AG09319 (cell line): ENCODE data around the gene ATRAID.

Source experiments
- DNase-seq: peaks from one replicate; pipeline ENCODE4 v3.0.0-alpha.2; 2010; ENCODE audit warnings: low read depth; ENCODE audit errors: extremely low read depth
- CTCF ChIP-seq: IDR thresholded peaks from 2 replicates; pipeline ENCODE4 v1.5.1; 2011; ENCODE audit warnings: low read depth, mild to moderate bottlenecking, inconsistent platforms, low read length, moderate library complexity

Gene ATRAID

GRCh38 chr2:27198627-27199026, 13.2 kb upstream of the ATRAID start:
- no peak for TF ChIP-seq CTCF
- no peak for DNase-seq

- no peak for DNase-seq
- no peak for TF ChIP-seq CTCF
These were observed 12.6 kb upstream of the ATRAID start for GRCh38 chr2:27199241-27199640.

GRCh38 chr2:27201675-27202074, 10.2 kb upstream of the ATRAID start:
- no peak for DNase-seq
- TF ChIP-seq CTCF, result no peak

- TF ChIP-seq CTCF, result no peak
- no peak for DNase-seq
These were observed 9.0 kb upstream of the ATRAID start for GRCh38 chr2:27202854-27203253.

- no peak for TF ChIP-seq CTCF
- DNase-seq, result no peak
These were observed 8.1 kb upstream of the ATRAID start for GRCh38 chr2:27203741-27204140.

GRCh38 chr2:27204566-27204965, 7.3 kb upstream of the ATRAID start:
- DNase-seq, result no peak
- TF ChIP-seq CTCF, result no peak

GRCh38 chr2:27205206-27205605, 6.6 kb upstream of the ATRAID start:
- no peak for DNase-seq
- TF ChIP-seq CTCF, result no peak
